HepG2 (cell line): ENCODE measurements around the gene DSCAML1. TPM values are rescaled to one million over a fixed set of nuclear protein-coding genes. Genes with fewer than 3 reads are reported as not detected.

Experiments
- AFF4 ChIP-seq: sonication (generic); formaldehyde crosslinking; IDR thresholded peaks from 2 replicates; pipeline ENCODE4 v1.4.0; 2020; ENCODE audit warnings: missing genetic modification reagents
- CBX5 ChIP-seq: sonication (generic); formaldehyde crosslinking; IDR thresholded peaks from 2 replicates; pipeline ENCODE4 v1.4.0; 2020; ENCODE audit warnings: missing genetic modification reagents, borderline replicate concordance
- GATA4 ChIP-seq: sonication (generic); IDR thresholded peaks from 2 replicates; pipeline ENCODE4 v1.6.1; 2016; ENCODE audit warnings: antibody characterized with exemption, low read depth, borderline replicate concordance
- HBP1 ChIP-seq: IDR thresholded peaks from 2 replicates; pipeline ENCODE4 v1.6.1; 2016; ENCODE audit warnings: low read depth, control low read depth
- HNF4G ChIP-seq, 2 experiments: sonication (generic) in 1 of 2; formaldehyde crosslinking in 1 of 2; IDR thresholded peaks; 2 replicates each; pipeline versions ENCODE4 v1.4.0 to v1.6.1; 2011 to 2020; ENCODE audit warnings: borderline replicate concordance in 2 of 2, low read depth in 2 of 2, mild to moderate bottlenecking in 2 of 2, low read length in 1 of 2, missing genetic modification reagents in 1 of 2, moderate library complexity in 1 of 2
- KLF6 ChIP-seq: IDR thresholded peaks from 2 replicates; pipeline ENCODE4 v1.8.0; 2016; ENCODE audit warnings: missing biosample characterization, missing genetic modification reagents
- MIER2 ChIP-seq: IDR thresholded peaks from 2 replicates; pipeline ENCODE4 v1.6.1; 2016; ENCODE audit warnings: missing biosample characterization, missing genetic modification reagents
- MYC ChIP-seq: sonication (generic); formaldehyde crosslinking; IDR thresholded peaks from 2 replicates; pipeline ENCODE4 v1.9.0; 2021; ENCODE audit warnings: missing genetic modification reagents, borderline replicate concordance
- NFKBIZ ChIP-seq: IDR thresholded peaks from 2 replicates; pipeline ENCODE4 v1.6.1; 2018; ENCODE audit warnings: missing genetic modification reagents, missing compliant biosample characterization
- RXRA ChIP-seq: sonication (generic); formaldehyde crosslinking; IDR thresholded peaks from 2 replicates; pipeline ENCODE4 v1.5.1; 2020; ENCODE audit warnings: missing genetic modification reagents
- SCMH1 ChIP-seq: sonication (generic); formaldehyde crosslinking; IDR thresholded peaks from 2 replicates; pipeline ENCODE4 v1.9.0; 2021; ENCODE audit warnings: missing genetic modification reagents, mild to moderate bottlenecking, borderline replicate concordance
- ZBTB1 ChIP-seq: sonication (generic); formaldehyde crosslinking; IDR thresholded peaks from 2 replicates; pipeline ENCODE4 v1.4.0; 2020; ENCODE audit warnings: missing genetic modification reagents, borderline replicate concordance
- ZBTB46 ChIP-seq: sonication (generic); formaldehyde crosslinking; IDR thresholded peaks from 2 replicates; pipeline ENCODE4 v1.4.0; 2020; ENCODE audit warnings: mild to moderate bottlenecking, missing genetic modification reagents, borderline replicate concordance
- ZNF12 ChIP-seq: sonication (generic); formaldehyde crosslinking; IDR thresholded peaks from 2 replicates; pipeline ENCODE4 v1.5.0; 2020; ENCODE audit warnings: missing genetic modification reagents
- ZNF333 ChIP-seq: sonication (generic); formaldehyde crosslinking; IDR thresholded peaks from 2 replicates; pipeline ENCODE4 v1.4.0; 2020; ENCODE audit warnings: mild to moderate bottlenecking, missing genetic modification reagents, borderline replicate concordance
- ZNF512B ChIP-seq: sonication (generic); formaldehyde crosslinking; IDR thresholded peaks from 2 replicates; pipeline ENCODE4 v1.5.1; 2020; ENCODE audit warnings: missing genetic modification reagents, mild to moderate bottlenecking, borderline replicate concordance
- ZNF577 ChIP-seq: sonication (generic); formaldehyde crosslinking; IDR thresholded peaks from 2 replicates; pipeline ENCODE4 v1.4.0; 2020; ENCODE audit warnings: mild to moderate bottlenecking, low read depth, missing genetic modification reagents, borderline replicate concordance
- ZNF878 ChIP-seq: sonication (generic); formaldehyde crosslinking; IDR thresholded peaks from 2 replicates; pipeline ENCODE4 v1.8.1; 2023; ENCODE audit warnings: mild to moderate bottlenecking, missing genetic modification reagents, moderate library complexity
- polyA plus RNA-seq, 8 experiments: library from polyadenylated mRNA; depleted of rRNA in 3 of 8; stranded (reverse) in 7 of 8; unstranded in 1 of 8; fragments of >200 nt; fragmentation: Illumina TruSeq in 4 of 8; extraction: Trizol in 4 of 8; gene quantifications; 2 replicates each; pipeline versions ENCODE4 v1.2.1 to v1.2.3, GENCODE V29; 2011 to 2016; ENCODE audit warnings: low read depth in 4 of 8, missing spikeins in 1 of 8, mixed read lengths in 1 of 8; ENCODE audit not compliant: insufficient read depth in 1 of 8
- total RNA-seq, 5 experiments: library from RNA; depleted of rRNA; stranded (reverse); fragments of >200 nt; fragmentation: Illumina TruSeq; extraction: Trizol; gene quantifications; 2 replicates each; pipeline ENCODE4 v1.2.3, GENCODE V29; 2016; ENCODE audit warnings: low read depth in 1 of 5

The DSCAML1 gene
- total and polyA plus RNA-seq, 2 of the 13 experiments (the other 11 are each of a cell fraction or from before 2014, with no cell fraction given): 0.29 to 0.40 TPM

- TF ChIP-seq AFF4 (CRISPR knock-in tag) (no peak), ZNF12 (CRISPR knock-in tag) (no peak), ZNF878 (CRISPR knock-in tag) (no peak), HNF4G (IDR thresholded peaks at IDR 0.05; ENCODE audit: borderline replicate concordance, low read depth, low read length) (no peak), HNF4G (CRISPR knock-in tag; IDR thresholded peaks at IDR 0.05; ENCODE audit: borderline replicate concordance, low read depth) (no peak), NFKBIZ (CRISPR knock-in tag) (no peak), ZNF512B (CRISPR knock-in tag) (no peak), GATA4 (no peak), KLF6 (CRISPR knock-in tag) (no peak), MYC (CRISPR knock-in tag) (peak; percentile 19; the same call in 1 of the 2 replicates), RXRA (CRISPR knock-in tag) (no peak; the same call in 1 of the 2 replicates), ZNF333 (CRISPR knock-in tag) (no peak), CBX5 (CRISPR knock-in tag) (no peak), ZBTB1 (CRISPR knock-in tag) (no peak), HBP1 (CRISPR knock-in tag) (no peak), ZNF577 (CRISPR knock-in tag) (no peak), MIER2 (CRISPR knock-in tag) (no peak), SCMH1 (CRISPR knock-in tag) (no peak), ZBTB46 (CRISPR knock-in tag) (no peak)
Observed at GRCh38 chr11:117816151-117816741, 19.2 kb upstream of the DSCAML1 start (continued).
